ENCODE results near the gene BMP8B.
"Not testable (repeated sequence)": the region's sequence is repeated elsewhere in the genome, so short reads cannot be mapped to it uniquely, and the experiment has no call there.

- TF ChIP-seq CTCF (IDR thresholded peaks at IDR 0.05; ENCODE audit: insufficient read depth, low read length, poor library complexity, severe bottlenecking); EZH2phosphoT487 (conservative IDR thresholded peaks at IDR 0.05; ENCODE audit: low read length): not testable (repeated sequence)
These were observed 6.0 kb downstream of the BMP8B start for GRCh38 chr1:39782685-39783084.

Data from SU-DHL-6 (cell line).